ENCODE results near the gene FOXP2. TPM values are rescaled to one million over a fixed set of nuclear protein-coding genes. Genes with fewer than 3 reads are reported as not detected.

Gene FOXP2
- total and polyA plus RNA-seq, 2 of the 13 experiments (the other 11 are each of a cell fraction or from before 2014, with no cell fraction given), result 0.90 TPM; not detected in 1

- no peak overlapping the region for H3K4me3 ChIP-seq (replicated peaks in 1 of 3; ENCODE audit: insufficient read depth in 1 of 3, low read depth in 2 of 3, low read length in 3 of 3)
- no peak overlapping the region for H3K9ac ChIP-seq (ENCODE audit: insufficient read depth, low read depth, low read length)
- ChIA-PET POLR2A (no interaction called here), CTCF (ENCODE audit: low intra/inter-chr PET ratio, low total read pairs) (no interaction called here)
- H3K27ac ChIP-seq (ENCODE audit: extremely low read length, insufficient read depth, low read length), result no peak overlapping the region
- H3K4me2 ChIP-seq (ENCODE audit: low read depth, low read length), result no peak overlapping the region
- FAIRE-seq (no peak), DNase-seq (ENCODE audit: low spot score) (no peak), ATAC-seq (no peak)
- H3K4me1 ChIP-seq (ENCODE audit: insufficient read depth, low read length), result no peaks in the 10 kb centered on the region
- no peaks in the 10 kb centered on the region; a peak in 1 of 5 replicates for H3K27me3 ChIP-seq (ENCODE audit: control insufficient read depth in 1 of 2, insufficient read depth in 2 of 2, low read length in 2 of 2)
- intact Hi-C loops (cut with micrococcal nuclease; ENCODE audit: unreplicated experiment) (no loop called here), in situ Hi-C loops (cut with HindIII; ENCODE audit: extremely low pct_ligation_motif_present, low pct_unique_long_range_greater_than_20kb) (no loop called here)
- no TSS peak for BruUV-seq (replicated peaks)
- 29% methylated on average over 5 of the region's 5 CpGs for WGBS (ENCODE audit: low lambda C conversion rate)
- H4K20me1 ChIP-seq (ENCODE audit: insufficient read depth, low read length), result no peaks in the 10 kb centered on the region
- no peak overlapping the region for H2AFZ ChIP-seq (ENCODE audit: low read length)
- TF ChIP-seq ZBTB26 (CRISPR knock-in tag; IDR thresholded peaks at IDR 0.05; ENCODE audit: borderline replicate concordance) (no peak), SUZ12 (IDR thresholded peaks at IDR 0.05; ENCODE audit: low read depth, low read length) (no peak), ZNF792 (CRISPR knock-in tag; IDR thresholded peaks at IDR 0.05) (no peak), MNT (IDR thresholded peaks at IDR 0.05) (no peak), MED1 (CRISPR knock-in tag; IDR thresholded peaks at IDR 0.05) (no peak), ETV5 (CRISPR knock-in tag; IDR thresholded peaks at IDR 0.05; ENCODE audit: borderline replicate concordance) (no peak), ZNF83 (CRISPR knock-in tag; IDR thresholded peaks at IDR 0.05; ENCODE audit: borderline replicate concordance) (no peak), EED (CRISPR knock-in tag; IDR thresholded peaks at IDR 0.05) (no peak), ZBED4 (CRISPR knock-in tag; IDR thresholded peaks at IDR 0.05; ENCODE audit: borderline replicate concordance) (no peak), FUBP1 (CRISPR knock-in tag; IDR thresholded peaks at IDR 0.05; ENCODE audit: borderline replicate concordance) (no peak), ZNF510 (CRISPR knock-in tag; IDR thresholded peaks at IDR 0.05; ENCODE audit: low read depth) (no peak), DPF2 (CRISPR knock-in tag; IDR thresholded peaks at IDR 0.05; ENCODE audit: borderline replicate concordance, low read depth) (no peak), ZNF746 (CRISPR knock-in tag; IDR thresholded peaks at IDR 0.05) (no peak)
- no peaks in the 10 kb centered on the region for H3K36me3 ChIP-seq (replicated peaks in 1 of 2; ENCODE audit: control insufficient read depth in 1 of 2, insufficient read depth in 2 of 2, low read length in 2 of 2)
- no peaks in the 10 kb centered on the region for H3K79me2 ChIP-seq (ENCODE audit: insufficient read depth, low read length)
- H3K9me3 ChIP-seq (ENCODE audit: low read length), result no peaks in the 10 kb centered on the region
Measured at GRCh38 chr7:114652041-114652440, 237.4 kb downstream of the FOXP2 start.
